Type B pancreatic cell (in vitro differentiated cells): ENCODE measurements around the gene ZNF280A. TPM values are rescaled to one million over a fixed set of nuclear protein-coding genes. Genes with fewer than 3 reads are reported as not detected.
"Not testable (repeated sequence)": the region's sequence is repeated elsewhere in the genome, so short reads cannot be mapped to it uniquely, and the experiment has no call there.

Experiments used
- DNase-seq: peaks from one replicate; pipeline ENCODE4 v3.0.0; 2021; ENCODE audit warnings: mixed read lengths; ENCODE audit not compliant: unreplicated experiment; ENCODE audit errors: extremely low spot score
- H3K27ac Mint-ChIP-seq: 2 replicates; pipeline ENCODE4 v1.8.0; 2021; ENCODE audit warnings: mild to moderate bottlenecking, mixed read lengths
- H3K27me3 Mint-ChIP-seq: 2 replicates; pipeline ENCODE4 v1.8.0; 2021; ENCODE audit warnings: mixed read lengths
- H3K36me3 Mint-ChIP-seq: 2 replicates; pipeline ENCODE4 v1.8.0; 2021; ENCODE audit warnings: mixed read lengths
- H3K4me1 Mint-ChIP-seq: one replicate; pipeline ENCODE4 v1.8.0; 2021; ENCODE audit warnings: mixed read lengths; ENCODE audit not compliant: unreplicated experiment
- H3K4me3 Mint-ChIP-seq: 2 replicates; pipeline ENCODE4 v1.8.0; 2021; ENCODE audit warnings: mild to moderate bottlenecking, mixed read lengths
- H3K9me3 Mint-ChIP-seq: 2 replicates; pipeline ENCODE4 v1.8.0; 2021; ENCODE audit warnings: mixed read lengths
- CTCF ChIP-seq: fragments of 200-600 bp; sonication (generic); conservative IDR thresholded peaks from 2 replicates; pipeline ENCODE4 v1.5.0; 2021; ENCODE audit warnings: antibody characterized with exemption, mild to moderate bottlenecking
- total RNA-seq: library from RNA; stranded (reverse); gene quantifications from 2 replicates; pipeline ENCODE4 v1.2.1, GENCODE V29; 2021; ENCODE audit warnings: low replicate concordance

ZNF280A gene
- total RNA-seq, 1 donor from 2014 or later = not detected

GRCh38 chr22:22516992-22517391 lies 3.1 kb downstream of the ZNF280A start:
- H3K4me3 Mint-ChIP-seq = no peak overlapping the region
- no peaks in the 10 kb centered on the region for H3K9me3 Mint-ChIP-seq
- H3K36me3 Mint-ChIP-seq = no peaks in the 10 kb centered on the region
- H3K4me1 Mint-ChIP-seq = no peaks in the 10 kb centered on the region
- H3K27me3 Mint-ChIP-seq = peaks cover 48% of the 10 kb centered on the region
- DNase-seq = no peak
- H3K27ac Mint-ChIP-seq = no peak overlapping the region
- TF ChIP-seq CTCF = no peak

GRCh38 chr22:22515890-22516289 lies 4.2 kb downstream of the ZNF280A start:
- no peak overlapping the region for H3K4me3 Mint-ChIP-seq
- H3K36me3 Mint-ChIP-seq = no peaks in the 10 kb centered on the region
- no peak overlapping the region for H3K27ac Mint-ChIP-seq
- no peak for DNase-seq
- peaks cover 5% of the 10 kb centered on the region for H3K9me3 Mint-ChIP-seq
- TF ChIP-seq CTCF = no peak
- no peaks in the 10 kb centered on the region for H3K4me1 Mint-ChIP-seq
- H3K27me3 Mint-ChIP-seq = peaks cover 54% of the 10 kb centered on the region

GRCh38 chr22:22514431-22514830 lies 5.6 kb downstream of the ZNF280A start:
- not testable (repeated sequence) for H3K36me3 Mint-ChIP-seq, H3K4me3 Mint-ChIP-seq, DNase-seq, H3K9me3 Mint-ChIP-seq, H3K4me1 Mint-ChIP-seq, H3K27ac Mint-ChIP-seq
- peaks cover 52% of the 10 kb centered on the region for H3K27me3 Mint-ChIP-seq

- H3K4me3 Mint-ChIP-seq = no peak overlapping the region
- H3K27ac Mint-ChIP-seq = no peak overlapping the region
- H3K9me3 Mint-ChIP-seq = peaks cover 10% of the 10 kb centered on the region
- TF ChIP-seq CTCF = no peak
- no peaks in the 10 kb centered on the region for H3K36me3 Mint-ChIP-seq
- no peaks in the 10 kb centered on the region for H3K4me1 Mint-ChIP-seq
- DNase-seq = no peak
- peaks cover 51% of the 10 kb centered on the region for H3K27me3 Mint-ChIP-seq
Measured at GRCh38 chr22:22513619-22514018, 6.5 kb downstream of the ZNF280A start.

GRCh38 chr22:22512951-22513350 lies 7.1 kb downstream of the ZNF280A start:
- Mint-ChIP-seq H3K4me3 (no peak overlapping the region), H3K36me3 (no peaks in the 10 kb centered on the region), H3K27ac (no peak overlapping the region), H3K4me1 (peaks cover 1% of the 10 kb centered on the region), H3K9me3 (peaks cover 10% of the 10 kb centered on the region), H3K27me3 (peaks cover 52% of the 10 kb centered on the region)
- TF ChIP-seq CTCF = no peak
- DNase-seq = no peak

GRCh38 chr22:22510833-22511232 lies 9.2 kb downstream of the ZNF280A start:
- not testable (repeated sequence) for H3K4me1 Mint-ChIP-seq, H3K27ac Mint-ChIP-seq, H3K4me3 Mint-ChIP-seq, DNase-seq, H3K36me3 Mint-ChIP-seq
- Mint-ChIP-seq H3K9me3 (peaks cover 10% of the 10 kb centered on the region), H3K27me3 (peaks cover 46% of the 10 kb centered on the region)

- DNase-seq, H3K4me3 Mint-ChIP-seq, H3K4me1 Mint-ChIP-seq, H3K27ac Mint-ChIP-seq: not testable (repeated sequence)
- Mint-ChIP-seq H3K9me3 (peaks cover 10% of the 10 kb centered on the region), H3K27me3 (peaks cover 37% of the 10 kb centered on the region), H3K36me3 (peaks cover 14% of the 10 kb centered on the region)
Measured at GRCh38 chr22:22509912-22510311, 10.2 kb downstream of the ZNF280A start.
